ENCODE results near the gene XRN2.

DNA sequence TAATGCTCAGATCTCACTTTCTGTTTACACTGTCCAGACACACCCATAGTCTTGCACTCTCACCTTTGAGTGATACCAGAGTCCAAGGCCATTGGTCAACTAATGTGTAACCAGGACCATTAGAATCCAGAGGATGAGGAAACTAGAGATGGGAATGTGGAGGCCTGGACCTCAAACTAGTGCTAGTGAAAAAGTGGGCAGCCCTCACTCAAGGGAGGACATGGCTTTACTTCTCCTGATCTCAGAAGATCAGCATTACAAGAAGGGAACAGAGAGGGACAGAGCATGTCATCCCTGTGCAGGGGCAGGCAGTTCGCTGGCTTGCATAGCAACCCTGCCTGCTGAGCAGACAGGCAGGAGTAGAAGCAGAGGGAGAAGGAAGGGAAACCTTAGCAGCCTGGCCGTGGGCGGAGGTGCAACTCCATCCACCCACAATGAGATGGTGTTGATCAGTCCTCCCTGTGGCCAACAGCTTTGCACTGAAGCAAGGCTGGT, 22.6 kb upstream of the XRN2 start:
- TF ChIP-seq POLR2A (IDR thresholded peaks at IDR 0.05; ENCODE audit: low read depth, low read length), result no peak
- TF ChIP-seq POLR2AphosphoS5 (IDR thresholded peaks at IDR 0.05; ENCODE audit: low read depth, low read length), result no peak
